ENCODE data around the gene SH3TC1.

Gene SH3TC1

GRCh38 chr4:8259743-8260430 is 60.8 kb downstream of the SH3TC1 start:
- DNase-seq (ENCODE audit: low read depth in 1 of 2, low spot score in 1 of 2), result no peak
- Histone ChIP-seq H3K4me3 (replicated peaks; ENCODE audit: insufficient read depth, low read length) (no peak overlapping the region), H3K27ac (replicated peaks) (no peak overlapping the region), H3K27me3 (ENCODE audit: insufficient read depth, poor library complexity, severe bottlenecking) (no peaks in the 10 kb centered on the region)
- TF ChIP-seq GABPA (IDR thresholded peaks at IDR 0.05; ENCODE audit: low read depth) (no peak), POLR2AphosphoS5 (IDR thresholded peaks at IDR 0.05; ENCODE audit: low read depth) (no peak), REST (IDR thresholded peaks at IDR 0.05; ENCODE audit: insufficient replicate concordance, low read depth) (no peak), SPI1 (IDR thresholded peaks at IDR 0.05; ENCODE audit: borderline replicate concordance, low read depth) (no peak), CTCF (IDR thresholded peaks at IDR 0.05; ENCODE audit: insufficient read depth, low read length) (no peak)

- TF ChIP-seq SPI1 (IDR thresholded peaks at IDR 0.05; ENCODE audit: borderline replicate concordance, low read depth), result no peak
- TF ChIP-seq REST (IDR thresholded peaks at IDR 0.05; ENCODE audit: insufficient replicate concordance, low read depth), result no peak
- TF ChIP-seq CTCF (IDR thresholded peaks at IDR 0.05; ENCODE audit: insufficient read depth, low read length), result no peak
- no peak for TF ChIP-seq POLR2AphosphoS5 (IDR thresholded peaks at IDR 0.05; ENCODE audit: low read depth)
- TF ChIP-seq GABPA (IDR thresholded peaks at IDR 0.05; ENCODE audit: low read depth), result no peak
- Histone ChIP-seq H3K4me3 (replicated peaks; ENCODE audit: insufficient read depth, low read length) (no peak overlapping the region), H3K27me3 (ENCODE audit: insufficient read depth, poor library complexity, severe bottlenecking) (no peaks in the 10 kb centered on the region), H3K27ac (replicated peaks) (no peak overlapping the region)
- DNase-seq (ENCODE audit: low read depth in 1 of 2, low spot score in 1 of 2), result no peak
These were observed 61.6 kb downstream of the SH3TC1 start for GRCh38 chr4:8260656-8261111.

- TF ChIP-seq CTCF (IDR thresholded peaks at IDR 0.05; ENCODE audit: insufficient read depth, low read length) (no peak), SPI1 (IDR thresholded peaks at IDR 0.05; ENCODE audit: borderline replicate concordance, low read depth) (no peak), POLR2AphosphoS5 (IDR thresholded peaks at IDR 0.05; ENCODE audit: low read depth) (no peak), REST (IDR thresholded peaks at IDR 0.05; ENCODE audit: insufficient replicate concordance, low read depth) (no peak), GABPA (IDR thresholded peaks at IDR 0.05; ENCODE audit: low read depth) (no peak)
- no peaks in the 10 kb centered on the region for H3K27me3 ChIP-seq (ENCODE audit: insufficient read depth, poor library complexity, severe bottlenecking)
- no peak overlapping the region for H3K4me3 ChIP-seq (replicated peaks; ENCODE audit: insufficient read depth, low read length)
- DNase-seq (ENCODE audit: low read depth in 1 of 2, low spot score in 1 of 2), result peak; percentile 17 to 67
- H3K27ac ChIP-seq (replicated peaks), result no peak overlapping the region
These were observed 62.9 kb downstream of the SH3TC1 start for GRCh38 chr4:8261851-8262535.
